ENCODE results near the gene CCDC40. TPM values are rescaled to one million over a fixed set of nuclear protein-coding genes. Genes with fewer than 3 reads are reported as not detected.

CCDC40 gene
- total RNA-seq, 1 experiment from 2014 or later: 16.3 TPM

- ATAC-seq (no peak), DNase-seq (ENCODE audit: low spot score) (no peak)
- peaks cover 37% of the 10 kb centered on the region for H3K36me3 Mint-ChIP-seq
- H3K4me1 Mint-ChIP-seq: peaks cover 12% of the 10 kb centered on the region
- H3K4me3 Mint-ChIP-seq: no peak overlapping the region
- H3K27me3 Mint-ChIP-seq (ENCODE audit: low read depth): no peaks in the 10 kb centered on the region
- ChIA-PET POLR2A (no interaction called here), CTCF (interaction anchor here (0.6 to 3.3 kb wide), 5 partner anchors 9 to 178 kb away, joined by 3 to 23 read pairs (median 3); no protein-coding TSS in a partner anchor)
- peaks cover 16% of the 10 kb centered on the region for H3K9me3 Mint-ChIP-seq
- H3K27ac Mint-ChIP-seq: peak overlapping the region; percentile 10; the same call in 1 of the 2 replicates
- no peak for TF ChIP-seq HMGA2 (CRISPR knock-in tag; IDR thresholded peaks at IDR 0.05)
- no peak for TF ChIP-seq CDX4 (CRISPR knock-in tag; IDR thresholded peaks at IDR 0.05; ENCODE audit: borderline replicate concordance)
- TF ChIP-seq ATF3 (CRISPR knock-in tag; conservative IDR thresholded peaks at IDR 0.05): no peak
- no peak for TF ChIP-seq EMX1 (CRISPR knock-in tag; IDR thresholded peaks at IDR 0.05)
- no peak for TF ChIP-seq ZBTB43 (CRISPR knock-in tag; IDR thresholded peaks at IDR 0.05)
- no peak for TF ChIP-seq ATF6 (CRISPR knock-in tag; IDR thresholded peaks at IDR 0.05)
Measured at GRCh38 chr17:80017226-80018010, 19.0 kb upstream of the CCDC40 start.

- H3K4me1 Mint-ChIP-seq: peaks cover 12% of the 10 kb centered on the region
- H3K27ac Mint-ChIP-seq: 0 out of 2 replicates have a peak overlapping the region, but pooled peaks have one; percentile 36
- ChIA-PET CTCF (interaction anchor here (3.3 kb wide), 1 partner anchor 11 kb away, joined by 23 read pairs; no protein-coding TSS in a partner anchor), POLR2A (interaction anchor here (0.6 kb wide), 1 partner anchor 1441 kb away, joined by 10 read pairs; no protein-coding TSS in a partner anchor)
- H3K27me3 Mint-ChIP-seq (ENCODE audit: low read depth): no peaks in the 10 kb centered on the region
- TF ChIP-seq E2F4 (CRISPR knock-in tag; IDR thresholded peaks at IDR 0.05; ENCODE audit: borderline replicate concordance, low read depth) (no peak), GABPB1 (CRISPR knock-in tag; IDR thresholded peaks at IDR 0.05) (peak; percentile 56; the same call in 1 of the 2 replicates)
- H3K4me3 Mint-ChIP-seq: no peak overlapping the region
- peaks cover 14% of the 10 kb centered on the region for H3K9me3 Mint-ChIP-seq
- no peak for ATAC-seq
- DNase-seq (ENCODE audit: low spot score): no peak
- peaks cover 29% of the 10 kb centered on the region for H3K36me3 Mint-ChIP-seq
Measured at GRCh38 chr17:80018917-80019651, 17.4 kb upstream of the CCDC40 start.

- no peak for DNase-seq (ENCODE audit: low spot score)
- Mint-ChIP-seq H3K27ac (0 out of 2 replicates have a peak overlapping the region, but pooled peaks have one; percentile 8), H3K9me3 (peaks cover 5% of the 10 kb centered on the region), H3K4me3 (no peak overlapping the region), H3K36me3 (peaks cover 13% of the 10 kb centered on the region), H3K4me1 (peaks cover 21% of the 10 kb centered on the region), H3K27me3 (ENCODE audit: low read depth) (no peaks in the 10 kb centered on the region)
- ATAC-seq: no peak
- CTCF ChIA-PET: interaction anchor here (2.1 kb wide), 1 partner anchor 13 kb away, joined by 10 read pairs; no protein-coding TSS in a partner anchor
- POLR2A ChIA-PET: no interaction called here
- TF ChIP-seq JUN (CRISPR knock-in tag; IDR thresholded peaks at IDR 0.05) (no peak), ZNF532 (CRISPR knock-in tag; IDR thresholded peaks at IDR 0.05; ENCODE audit: borderline replicate concordance) (no peak), ESRRA (CRISPR knock-in tag; IDR thresholded peaks at IDR 0.05; ENCODE audit: borderline replicate concordance) (no peak), PRDM15 (CRISPR knock-in tag; IDR thresholded peaks at IDR 0.05) (no peak), EMX1 (CRISPR knock-in tag; IDR thresholded peaks at IDR 0.05) (no peak), ZNF416 (CRISPR knock-in tag; IDR thresholded peaks at IDR 0.05) (no peak), ZNF317 (CRISPR knock-in tag; IDR thresholded peaks at IDR 0.05; ENCODE audit: borderline replicate concordance, low read depth) (no peak)
Measured at GRCh38 chr17:80021600-80021999, 14.8 kb upstream of the CCDC40 start.

Data from WTC11 (cell line).